Keratinocyte (primary cell): ENCODE results near the gene BFSP1.

Source experiments
- EZH2 ChIP-seq: IDR thresholded peaks from one replicate; pipeline ENCODE4 v1.6.1; 2012; ENCODE audit warnings: inconsistent platforms, mild to moderate bottlenecking, low read length, moderate library complexity
- TF ChIP-seq, protein P1 (sequence below), 3 experiments: IDR thresholded peaks in 1 of 3; conservative IDR thresholded peaks in 1 of 3; optimal IDR thresholded peaks in 1 of 3; 2 replicates in 2 of 3; 3 replicates in 1 of 3; pipeline versions ENCODE3 to v1.5.1; 2011; ENCODE audit warnings: low read length in 3 of 3, mild to moderate bottlenecking in 3 of 3, moderate library complexity in 2 of 3, control low read depth in 1 of 3, inconsistent platforms in 1 of 3; ENCODE audit not compliant: insufficient read depth in 2 of 3; ENCODE audit errors: extremely low read depth in 1 of 3

DNA sequence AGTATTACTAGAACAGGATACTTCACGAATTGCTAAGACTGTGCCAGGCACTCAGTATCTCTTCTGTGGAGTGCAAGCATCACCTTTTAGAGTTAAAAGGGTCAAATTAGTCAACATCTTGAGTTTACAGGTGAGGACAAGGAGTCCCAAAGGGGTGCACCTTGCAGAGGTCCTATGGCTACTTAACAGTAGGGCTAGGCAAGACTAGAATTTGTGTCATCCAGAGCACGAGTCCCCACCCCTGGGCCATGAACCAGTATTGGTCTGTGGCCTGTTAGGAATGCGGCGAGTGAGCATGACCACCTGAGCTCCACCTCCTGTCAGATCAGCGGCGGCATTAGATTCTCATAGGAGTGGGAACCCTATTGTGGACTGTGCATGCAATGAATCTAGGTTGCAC is 28.2 kb upstream of the BFSP1 start:
- no peak for TF ChIP-seq EZH2
- TF ChIP-seq, protein P1, sequence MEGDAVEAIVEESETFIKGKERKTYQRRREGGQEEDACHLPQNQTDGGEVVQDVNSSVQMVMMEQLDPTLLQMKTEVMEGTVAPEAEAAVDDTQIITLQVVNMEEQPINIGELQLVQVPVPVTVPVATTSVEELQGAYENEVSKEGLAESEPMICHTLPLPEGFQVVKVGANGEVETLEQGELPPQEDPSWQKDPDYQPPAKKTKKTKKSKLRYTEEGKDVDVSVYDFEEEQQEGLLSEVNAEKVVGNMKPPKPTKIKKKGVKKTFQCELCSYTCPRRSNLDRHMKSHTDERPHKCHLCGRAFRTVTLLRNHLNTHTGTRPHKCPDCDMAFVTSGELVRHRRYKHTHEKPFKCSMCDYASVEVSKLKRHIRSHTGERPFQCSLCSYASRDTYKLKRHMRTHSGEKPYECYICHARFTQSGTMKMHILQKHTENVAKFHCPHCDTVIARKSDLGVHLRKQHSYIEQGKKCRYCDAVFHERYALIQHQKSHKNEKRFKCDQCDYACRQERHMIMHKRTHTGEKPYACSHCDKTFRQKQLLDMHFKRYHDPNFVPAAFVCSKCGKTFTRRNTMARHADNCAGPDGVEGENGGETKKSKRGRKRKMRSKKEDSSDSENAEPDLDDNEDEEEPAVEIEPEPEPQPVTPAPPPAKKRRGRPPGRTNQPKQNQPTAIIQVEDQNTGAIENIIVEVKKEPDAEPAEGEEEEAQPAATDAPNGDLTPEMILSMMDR (optimal IDR thresholded peaks at IDR 0.05 in 1 of 3, IDR thresholded peaks at IDR 0.05 in 1 of 3, conservative IDR thresholded peaks at IDR 0.05 in 1 of 3; ENCODE audit: extremely low read depth in 1 of 3, insufficient read depth in 2 of 3, low read length in 3 of 3): no peak
